Stimulated activated CD8-positive, alpha-beta memory T cell treated with anti-CD3 and anti-CD28 coated beads, Interleukin-15, amount 100 ng/mL, for 24 hours (primary cell): ENCODE data around the gene WDHD1.
"Not testable (repeated sequence)": the region's sequence is repeated elsewhere in the genome, so short reads cannot be mapped to it uniquely, and the experiment has no call there.

ENCODE experiments used
- DNase-seq: peaks from one replicate; pipeline ENCODE4 v3.0.0-alpha.2; 2020; ENCODE audit warnings: low read depth

Gene WDHD1

DNA sequence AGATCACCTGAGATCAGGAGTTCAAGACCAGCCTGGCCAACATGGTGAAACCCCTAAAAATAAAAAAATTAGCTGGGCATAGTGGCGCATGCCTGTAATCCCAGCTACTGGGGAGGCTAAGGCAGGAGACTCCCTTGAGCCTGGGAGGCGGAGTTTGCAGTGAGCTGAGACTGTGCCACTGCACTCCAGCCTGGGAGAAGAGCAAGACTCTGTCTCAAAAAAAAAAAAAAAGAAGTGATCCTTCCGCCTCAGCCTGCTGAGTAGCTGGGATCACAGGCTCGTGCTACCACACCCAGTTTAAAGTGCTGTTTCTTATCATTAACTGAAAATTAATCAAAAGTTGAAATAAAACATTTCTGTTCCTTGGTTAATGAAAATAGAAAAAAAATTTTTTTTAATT lies 117.9 kb downstream of the WDHD1 start:
- not testable (repeated sequence) for DNase-seq

DNA sequence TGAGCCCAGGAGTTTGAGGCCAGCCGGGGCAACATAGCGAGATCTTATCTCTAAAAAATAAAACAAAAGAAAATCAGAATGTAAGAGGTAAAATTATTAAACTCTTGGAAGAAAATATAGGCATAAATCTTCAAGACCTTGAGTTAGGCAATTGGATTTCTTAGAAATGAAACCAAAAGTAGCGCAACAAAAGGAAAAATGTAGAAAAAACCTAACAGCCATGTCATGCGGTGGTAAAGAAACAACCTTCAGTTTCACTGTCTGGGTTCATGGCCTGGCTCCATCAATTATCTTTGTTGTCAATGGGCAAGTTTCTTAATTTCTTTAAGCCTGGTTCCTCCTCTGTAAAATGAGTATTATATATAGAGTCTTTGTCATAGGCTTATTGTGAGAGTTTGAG lies 118.7 kb downstream of the WDHD1 start:
- no peak for DNase-seq

DNA sequence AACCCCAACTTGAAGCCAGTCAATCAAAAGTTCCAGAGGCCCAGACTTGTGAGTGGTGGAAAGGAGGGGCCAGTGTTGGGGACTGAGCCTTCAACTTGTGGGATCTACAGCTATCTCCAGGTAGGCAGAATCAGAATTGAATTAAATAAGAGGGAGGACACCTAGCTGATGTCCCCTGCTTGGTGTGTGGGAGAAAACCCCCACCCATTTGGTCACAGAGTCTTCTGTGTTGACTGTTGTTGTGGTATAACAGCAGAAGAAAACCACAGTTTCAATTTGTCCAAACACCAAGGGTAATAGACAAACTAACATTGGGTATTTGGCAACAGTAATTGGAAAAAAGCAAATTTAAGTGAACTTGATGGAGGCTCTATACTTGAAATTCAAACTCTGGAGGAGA lies 120.8 kb downstream of the WDHD1 start:
- DNase-seq: no peak

DNA sequence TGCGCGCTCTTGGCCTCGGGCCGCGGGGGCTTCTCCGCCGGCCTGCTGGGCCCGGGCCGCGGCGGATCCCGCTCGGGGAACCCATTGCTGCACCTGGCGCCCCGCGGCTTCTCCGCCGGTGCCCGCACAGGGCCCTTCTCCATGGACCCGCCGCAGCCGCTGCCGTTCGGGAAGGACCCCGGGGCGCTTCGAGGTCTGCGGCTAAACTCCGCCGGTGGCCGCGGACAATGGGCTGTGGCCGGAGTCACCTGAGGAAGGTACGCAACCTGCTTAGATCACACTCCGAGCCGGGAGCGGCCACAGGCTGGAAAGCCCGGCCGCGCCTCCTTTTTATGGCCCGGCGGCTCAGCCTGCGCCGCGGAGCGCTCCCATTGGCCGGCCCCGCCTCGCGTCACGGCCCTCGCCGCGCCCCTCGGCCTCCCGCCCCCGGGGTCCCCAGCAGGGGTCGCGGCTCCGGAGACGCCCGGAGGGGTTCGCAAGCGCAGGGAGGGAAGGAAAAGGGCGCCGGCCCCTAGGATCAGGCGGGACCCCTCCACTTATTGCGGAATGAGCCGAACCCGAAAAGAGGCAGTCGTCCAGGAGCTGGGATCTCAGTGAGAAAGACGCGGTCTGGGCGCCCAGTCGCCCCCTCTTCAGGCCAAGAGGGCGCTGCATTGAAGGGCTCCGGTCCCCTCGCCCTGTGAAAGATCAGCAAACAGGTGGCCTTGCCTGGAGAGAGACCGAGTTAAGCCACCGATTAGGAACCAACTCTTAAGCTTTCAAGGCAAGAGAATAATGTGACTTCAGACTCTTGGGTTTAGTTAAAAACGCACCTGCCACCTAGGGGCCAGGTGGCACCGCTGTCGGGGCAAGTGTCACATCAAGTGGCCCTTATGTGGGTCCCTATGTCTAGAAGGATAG lies 124.1 kb downstream of the WDHD1 start, which contains the start of gene GCH1:
Gene GCH1, minus strand, starts transcription at position 306 of the 900 bp plus-strand sequence. Its CDS starts 163 bp downstream, at position 143.
- peak; percentile 61 for DNase-seq

DNA sequence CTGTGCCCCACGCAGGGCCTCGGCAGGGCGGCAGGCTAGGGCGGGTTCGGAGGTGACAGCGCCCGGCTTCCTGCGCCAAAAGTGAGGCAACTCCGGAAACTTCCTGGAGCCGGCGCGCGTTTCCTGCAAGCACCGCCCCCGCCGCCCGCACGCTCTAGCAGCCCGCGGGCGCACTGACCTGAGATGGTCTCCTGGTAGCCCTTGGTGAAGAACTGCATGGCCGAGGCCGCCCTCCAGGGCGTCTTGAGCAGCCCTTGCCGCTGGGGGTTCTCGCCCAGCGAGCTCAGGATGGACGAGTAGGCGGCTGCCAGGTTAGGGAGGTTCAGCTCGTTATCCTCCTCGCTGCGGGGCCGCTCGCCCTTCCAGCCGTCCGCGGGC lies 124.8 kb downstream of the WDHD1 start:
- DNase-seq: peak; percentile 55

DNA sequence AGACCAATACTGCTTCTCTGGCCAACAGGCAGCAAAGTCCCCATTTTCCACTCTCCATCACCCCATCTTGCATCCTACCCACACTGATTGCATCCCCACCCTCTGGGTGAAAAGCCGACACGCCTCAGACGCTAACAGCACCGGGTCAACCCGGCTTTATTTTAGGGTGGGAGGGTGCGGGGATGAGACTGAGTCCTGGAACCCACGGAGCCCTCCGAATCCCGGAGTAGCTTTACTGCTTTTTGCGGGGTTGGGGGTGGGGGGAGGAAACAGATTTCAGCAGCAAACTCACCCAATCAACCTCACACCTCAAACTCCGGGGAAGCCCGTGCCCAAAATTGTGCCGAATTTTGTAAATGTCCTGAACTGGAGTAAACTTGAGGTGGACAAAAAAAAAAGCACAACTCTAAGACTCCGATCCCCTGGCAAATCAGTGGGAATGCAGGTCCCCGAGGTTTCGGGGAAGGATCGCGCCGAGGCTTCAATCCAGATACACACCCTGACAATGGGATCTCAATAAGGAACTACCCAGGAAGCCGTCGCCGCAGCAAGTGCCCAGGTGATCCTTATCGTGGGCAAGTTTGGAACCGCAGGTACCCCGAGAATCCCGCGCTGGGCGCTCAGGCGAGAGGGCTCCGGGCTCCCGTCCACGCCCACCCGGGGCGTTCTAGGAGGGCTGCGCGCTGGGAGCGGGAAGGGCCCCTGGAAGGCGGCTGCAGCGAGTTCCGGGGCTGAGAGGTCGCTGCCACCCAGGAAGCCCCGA lies 125.3 kb downstream of the WDHD1 start:
- DNase-seq: no peak

DNA sequence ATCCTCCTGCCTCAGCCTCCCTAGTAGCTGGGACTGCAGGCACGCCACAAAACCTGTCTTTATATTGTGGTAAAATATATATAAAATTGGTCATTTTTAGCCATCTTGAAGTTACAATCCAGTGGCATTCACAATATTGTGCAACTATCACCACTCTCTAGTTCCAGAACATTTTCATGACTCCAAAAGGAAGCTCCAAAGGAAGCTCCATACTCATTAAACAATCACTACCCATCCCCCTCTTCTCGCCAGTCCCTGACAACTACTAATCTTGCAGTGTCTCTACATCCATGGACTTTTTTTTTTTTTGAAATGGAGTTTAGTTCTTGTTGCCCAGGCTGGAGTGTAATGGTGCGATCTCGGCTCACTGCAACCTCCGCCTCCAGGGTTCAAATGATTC lies 127.3 kb downstream of the WDHD1 start:
- DNase-seq: no peak

DNA sequence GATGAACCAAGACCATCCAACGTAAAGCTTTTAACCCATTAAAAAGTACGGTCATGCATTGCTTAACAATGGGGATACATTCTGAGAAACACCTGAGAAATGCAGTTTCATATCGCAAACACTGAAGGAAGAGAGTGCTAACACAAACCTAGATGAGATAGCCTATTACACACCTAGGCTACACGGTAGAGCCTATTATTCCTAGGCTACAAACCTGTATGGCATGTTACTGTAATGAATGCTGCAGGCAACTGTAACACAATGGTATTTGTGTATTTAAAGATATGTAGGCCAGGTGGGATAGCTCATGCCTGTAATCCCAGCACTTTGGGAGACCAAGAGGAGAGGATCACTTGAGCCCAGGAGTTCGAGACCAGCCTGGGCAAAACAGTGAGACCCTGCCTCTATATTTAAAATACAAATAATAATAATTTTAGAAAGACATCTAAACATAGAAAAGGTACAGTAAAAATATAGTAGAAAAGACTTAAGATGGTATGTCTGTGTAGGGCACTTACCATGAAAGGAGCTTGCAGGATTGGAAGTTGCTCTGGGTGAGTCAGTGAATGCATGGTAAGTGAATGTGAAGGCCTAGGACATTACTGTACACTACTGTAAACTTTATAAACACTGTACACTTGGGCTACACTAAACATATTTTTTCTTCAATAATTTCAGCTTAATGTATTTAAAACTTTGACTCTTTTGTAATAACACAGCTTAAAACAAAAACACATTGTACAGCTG lies 128.9 kb downstream of the WDHD1 start:
- DNase-seq: not testable (repeated sequence)

DNA sequence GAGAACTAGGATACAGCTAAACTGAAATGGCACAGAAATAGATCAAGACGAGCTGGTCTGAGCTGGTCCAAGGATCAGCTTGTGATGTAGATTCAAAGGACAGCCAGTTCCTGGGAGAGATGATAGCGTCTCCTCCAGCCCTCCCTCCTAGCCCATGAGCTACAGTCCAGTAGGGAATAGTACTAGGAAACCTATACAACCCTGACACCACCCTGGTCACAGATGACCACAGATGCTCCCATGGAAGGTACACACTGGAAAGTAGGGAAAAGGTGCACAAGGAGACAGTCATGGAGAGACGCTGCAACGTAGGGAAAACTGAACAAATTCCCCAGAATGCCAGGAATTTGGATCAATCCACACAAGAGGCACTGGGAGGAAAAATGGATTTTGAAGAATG lies 131.2 kb downstream of the WDHD1 start:
- no peak for DNase-seq

DNA sequence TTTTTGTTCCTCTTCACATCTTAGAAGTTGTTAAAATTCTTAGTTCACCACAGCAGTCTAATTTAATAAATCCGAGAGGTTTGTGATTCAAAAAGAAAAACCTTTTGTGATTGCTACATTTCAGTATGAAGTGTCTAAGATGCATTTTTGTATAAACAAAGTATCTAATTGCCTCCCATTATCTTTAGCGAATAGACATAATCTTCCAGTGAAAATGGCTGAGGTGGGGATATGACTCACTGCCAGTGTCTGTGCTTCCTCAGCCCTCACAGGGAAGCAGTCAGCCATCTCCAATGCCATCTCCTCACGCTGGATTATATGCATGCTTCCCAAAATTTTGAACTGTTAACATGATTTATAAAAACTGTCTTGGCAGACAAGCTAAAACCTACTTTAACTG lies 131.9 kb downstream of the WDHD1 start:
- DNase-seq: no peak

DNA sequence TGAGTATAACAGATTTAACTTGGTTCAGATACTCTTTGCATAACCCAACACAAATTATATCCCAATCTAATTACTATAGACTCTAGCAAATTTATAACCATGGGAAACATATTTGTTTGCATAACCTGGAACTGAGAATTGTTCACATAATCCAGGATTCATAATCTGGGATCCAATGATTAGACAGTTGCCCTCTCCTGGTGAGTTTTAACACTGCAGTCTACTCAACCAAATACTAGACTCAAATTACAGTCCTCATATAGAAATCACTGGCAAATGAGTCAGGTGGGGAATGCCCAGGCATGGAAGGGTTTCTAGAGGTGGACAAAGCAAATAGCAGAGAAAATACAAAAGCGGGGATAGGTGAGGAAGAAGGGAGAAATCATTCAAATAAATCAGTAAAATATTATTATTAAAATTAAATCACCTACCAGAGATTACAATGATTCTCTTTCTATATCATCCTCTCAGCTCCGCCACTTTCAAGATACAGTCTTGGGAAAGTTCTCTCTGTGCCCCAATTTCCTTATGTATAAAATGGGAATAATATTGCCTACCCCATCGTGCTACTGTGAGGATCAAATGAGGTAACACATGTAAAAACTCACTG lies 133.6 kb downstream of the WDHD1 start:
- DNase-seq: no peak

DNA sequence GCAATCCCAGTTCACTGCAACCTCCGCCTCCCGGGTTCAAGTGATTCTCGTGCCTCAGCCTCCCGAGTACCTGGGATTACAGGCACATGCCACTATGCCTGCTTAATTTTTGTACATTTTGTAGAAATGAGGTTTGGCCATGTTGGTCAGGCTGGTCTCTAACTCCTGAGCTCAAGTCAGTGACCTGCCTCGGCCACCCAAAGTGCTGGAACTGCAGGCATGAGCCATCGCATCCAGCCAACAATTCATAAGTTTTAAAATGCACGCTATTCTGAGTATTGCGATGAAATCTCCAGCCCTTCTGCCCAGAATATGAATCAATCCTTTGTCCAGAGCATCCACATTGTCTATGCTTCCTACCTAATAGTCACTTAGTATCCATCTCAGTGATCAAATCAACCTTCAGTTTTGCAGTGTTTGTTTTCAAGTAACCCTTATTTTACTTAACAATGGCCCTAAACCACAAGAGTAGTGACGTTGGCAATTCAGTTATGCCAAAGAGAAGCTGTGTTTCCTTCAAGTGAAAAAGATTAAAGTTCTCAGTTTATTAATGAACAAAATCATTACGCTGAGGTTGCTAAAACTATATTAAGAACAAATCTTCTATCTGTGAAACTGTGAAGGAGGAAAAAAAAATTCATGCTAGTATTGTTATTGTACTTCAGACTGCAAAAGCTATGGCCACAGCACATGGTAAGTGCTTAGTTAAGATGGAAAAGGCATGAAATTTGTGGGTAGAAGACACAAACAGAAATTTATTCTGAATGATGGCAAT lies 135.2 kb downstream of the WDHD1 start:
- DNase-seq: no peak

DNA sequence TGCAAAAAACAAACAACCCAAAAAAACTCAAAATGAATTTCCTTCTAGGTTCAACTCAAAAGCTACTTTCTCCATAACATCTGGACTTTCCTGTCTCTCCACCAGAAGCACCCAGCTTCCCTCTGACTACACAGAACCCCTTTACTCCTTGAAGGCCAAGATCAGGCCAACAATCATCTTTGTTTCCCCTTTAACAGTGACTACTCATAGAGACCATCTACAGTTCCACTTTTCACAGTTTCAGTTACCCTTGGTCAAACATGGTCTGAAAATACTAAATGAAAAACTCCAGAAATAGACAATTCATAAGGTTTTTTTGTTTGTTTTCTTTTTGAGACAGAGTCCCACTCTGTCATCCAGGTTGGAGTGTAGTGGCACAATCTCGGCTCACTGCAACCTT lies 136.1 kb downstream of the WDHD1 start:
- no peak for DNase-seq

DNA sequence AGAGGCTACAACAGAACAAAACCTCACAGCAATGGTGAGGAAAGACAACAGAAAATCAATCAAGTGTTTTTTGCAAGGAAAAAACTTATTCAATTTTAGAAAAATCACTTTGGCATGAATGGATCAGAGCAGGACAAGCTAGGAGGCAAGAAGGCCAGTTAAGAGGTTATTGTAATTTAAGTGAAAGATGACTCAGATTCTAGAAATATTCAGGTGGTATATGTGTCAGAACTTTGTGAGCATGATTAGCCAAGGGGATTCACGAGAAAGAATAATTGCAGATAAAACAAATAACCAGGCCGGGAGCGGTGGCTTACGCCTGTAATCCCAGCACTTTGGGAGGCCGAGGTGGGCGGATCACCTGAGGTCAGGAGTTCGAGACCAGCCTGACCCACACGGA lies 137.0 kb downstream of the WDHD1 start:
- no peak for DNase-seq
